K562 (cell line): ENCODE measurements around the gene GPRIN3. TPM values are rescaled to one million over a fixed set of nuclear protein-coding genes. Genes with fewer than 3 reads are reported as not detected.

Experiments
- ATAC-seq: fragments of 200-7000 bp; cut with Tn5 transposase; 3 replicates; pipeline ENCODE4 v1.9.1; 2020; ENCODE audit warnings: moderate library complexity
- BruUV-seq: library from RNA; stranded (reverse); fragments of 400-500 nt; replicated peaks from 2 replicates; lab custom pipeline; 2021; lab: Mats Ljungman, UMichigan
- CTCF ChIA-PET: fragments of 300-600 bp; formaldehyde crosslinking; extraction: SDS; loops from one replicate; lab custom pipeline; 2021; ENCODE audit warnings: low intra/inter-chr PET ratio; lab: Yijun Ruan, JAX
- POLR2A ChIA-PET: fragments of 300-600, 350-650 bp; sonication (Branson Sonifier 250); formaldehyde crosslinking; extraction: SDS; loops from one replicate; lab custom pipeline; 2021; ENCODE audit warnings: antibody characterized with exemption, inconsistent platforms; lab: Yijun Ruan, JAX
- DNase-seq, 4 experiments: peaks; one replicate each; pipeline versions ENCODE4 v3.0.0 to v3.0.0-alpha.2; 2011 to 2018; ENCODE audit warnings: low spot score in 3 of 4, mixed read lengths in 3 of 4; ENCODE audit errors: extremely low read depth in 1 of 4
- FAIRE-seq: peaks from 2 replicates; lab custom pipeline; 2011; peaks lifted over from hg19 to GRCh38; lab: Jason Lieb, UNC
- H2AFZ ChIP-seq: 2 replicates; pipeline ENCODE4 v1.6.0; 2011; ENCODE audit warnings: low read depth, low read length, control low read depth, inconsistent platforms
- H3K27ac ChIP-seq: fragments of 200-600 bp; 3 replicates; pipeline ENCODE4 v1.8.0; 2011; ENCODE audit warnings: low read depth, mild to moderate bottlenecking, control low read depth, inconsistent platforms, low read length, moderate library complexity, mixed read lengths; ENCODE audit errors: extremely low read depth
- H3K27me3 ChIP-seq, 2 experiments: fragments of 300-600 bp in 1 of 2; 2 replicates in 1 of 2; 3 replicates in 1 of 2; pipeline versions ENCODE4 v1.6.0 to v1.8.0; 2011; ENCODE audit warnings: inconsistent platforms in 2 of 2, low read length in 2 of 2, mild to moderate bottlenecking in 1 of 2, mixed read lengths in 1 of 2, moderate library complexity in 1 of 2; ENCODE audit not compliant: control insufficient read depth in 2 of 2, insufficient read depth in 2 of 2
- H3K36me3 ChIP-seq: fragments of 300-600 bp; 3 replicates; pipeline ENCODE4 v1.8.0; 2011; ENCODE audit warnings: mild to moderate bottlenecking, low read length, inconsistent platforms; ENCODE audit not compliant: control insufficient read depth, insufficient read depth
- H3K4me1 ChIP-seq, 2 experiments: fragments of 200-600 bp in 1 of 2; replicated peaks in 1 of 2; 2 replicates in 1 of 2; 3 replicates in 1 of 2; pipeline versions ENCODE4 v1.5.1 to v1.8.0; 2011; ENCODE audit warnings: inconsistent platforms in 2 of 2, low read length in 2 of 2, mild to moderate bottlenecking in 1 of 2, mixed read lengths in 1 of 2, moderate library complexity in 1 of 2; ENCODE audit not compliant: control insufficient read depth in 2 of 2, insufficient read depth in 2 of 2
- H3K4me2 ChIP-seq: 2 replicates; pipeline ENCODE4 v1.6.1; 2011; ENCODE audit warnings: low read length, control low read depth, inconsistent platforms, mixed read lengths; ENCODE audit not compliant: insufficient read depth
- H3K4me3 ChIP-seq: fragments of 200-600 bp; sonication (generic), shearing (Covaris generic); 2 replicates; pipeline ENCODE4 v1.5.1; 2016; ENCODE audit warnings: control low read depth, inconsistent platforms
- H3K79me2 ChIP-seq: fragments of 200-600 bp; 3 replicates; pipeline ENCODE4 v1.8.0; 2011; ENCODE audit warnings: low read length, inconsistent platforms; ENCODE audit not compliant: control insufficient read depth, insufficient read depth
- H3K9ac ChIP-seq, 2 experiments: 2 replicates each; pipeline versions ENCODE4 v1.6.0 to v1.6.1; 2011; ENCODE audit warnings: low read depth in 2 of 2, low read length in 2 of 2, control low read depth in 1 of 2, inconsistent platforms in 1 of 2, mild to moderate bottlenecking in 1 of 2, mixed read lengths in 1 of 2; ENCODE audit not compliant: insufficient read depth in 1 of 2
- H3K9me1 ChIP-seq: one replicate; pipeline ENCODE4 v1.6.0; 2011; ENCODE audit warnings: inconsistent platforms, mild to moderate bottlenecking, low read length, moderate library complexity; ENCODE audit not compliant: control insufficient read depth, insufficient read depth
- H3K9me3 ChIP-seq: replicated peaks from 2 replicates; pipeline ENCODE4 v1.5.1; 2011; ENCODE audit warnings: low read depth, low read length, inconsistent platforms; ENCODE audit not compliant: control insufficient read depth, insufficient read depth
- H4K20me1 ChIP-seq: replicated peaks from 2 replicates; pipeline ENCODE4 v1.6.1; 2011; ENCODE audit warnings: low read length, inconsistent platforms, mixed read lengths; ENCODE audit not compliant: control insufficient read depth, insufficient read depth
- ATF4 ChIP-seq: fragments of 450-650 bp; formaldehyde crosslinking; IDR thresholded peaks from 2 replicates; pipeline ENCODE4 v1.4.0; 2022; ENCODE audit warnings: mild to moderate bottlenecking, moderate library complexity
- CEBPG ChIP-seq, 3 experiments: fragments of 200-800 bp in 1 of 3; sonication (Bioruptor generic) in 1 of 3; sonication (generic) in 1 of 3; formaldehyde crosslinking in 1 of 3; IDR thresholded peaks in 2 of 3; conservative IDR thresholded peaks in 1 of 3; 2 replicates each; pipeline versions ENCODE4 v1.6.1 to v1.8.0; 2016 to 2022; ENCODE audit warnings: missing compliant biosample characterization in 2 of 3, missing genetic modification characterization in 2 of 3, mild to moderate bottlenecking in 1 of 3, missing genetic modification reagents in 1 of 3
- EP400 ChIP-seq: fragments of 450-650 bp; IDR thresholded peaks from 2 replicates; pipeline ENCODE4 v1.6.1; 2017; ENCODE audit warnings: antibody characterized with exemption, mild to moderate bottlenecking, moderate library complexity
- GABPA ChIP-seq: fragments of 200-800 bp; sonication (Bioruptor generic); conservative IDR thresholded peaks from 2 replicates; pipeline ENCODE4 v1.6.1; 2016; ENCODE audit warnings: low read depth, missing genetic modification characterization, missing compliant biosample characterization
- NFXL1 ChIP-seq: fragments of 450-650 bp; formaldehyde crosslinking; IDR thresholded peaks from 2 replicates; pipeline ENCODE4 v1.4.0; 2021; ENCODE audit warnings: mild to moderate bottlenecking
- PHF20 ChIP-seq: fragments of 450-650 bp; IDR thresholded peaks from 2 replicates; pipeline ENCODE4 v1.6.1; 2018; ENCODE audit not compliant: partially characterized antibody
- RNF219 ChIP-seq: fragments of 250-450 bp; sonication (Bioruptor Pico); IDR thresholded peaks from 2 replicates; pipeline ENCODE4 v1.5.0; 2022; ENCODE audit warnings: mild to moderate bottlenecking
- SPI1 ChIP-seq: IDR thresholded peaks from 2 replicates; pipeline ENCODE4 v1.6.1; 2011; ENCODE audit warnings: low read depth, low read length, control low read depth, borderline replicate concordance
- ZNF518B ChIP-seq: fragments of 250-450 bp; sonication (Bioruptor Pico); IDR thresholded peaks from 2 replicates; pipeline ENCODE4 v1.5.0; 2021; ENCODE audit warnings: mild to moderate bottlenecking, moderate library complexity
- ZSCAN32 ChIP-seq: fragments of 450-650 bp; formaldehyde crosslinking; IDR thresholded peaks from 2 replicates; pipeline ENCODE4 v1.4.0; 2020; ENCODE audit warnings: mild to moderate bottlenecking, moderate library complexity
- WGBS: fragments of 100-300 bp; shearing (Covaris generic); methylation state at CpG from one replicate; pipeline ENCODE4 v1.1.6; 2016; ENCODE audit warnings: low coverage, mixed read lengths; ENCODE audit not compliant: insufficient coverage; ENCODE audit errors: missing lambda C conversion rate; 5-methylcytosine and 5-hydroxymethylcytosine counted together
- in situ Hi-C: fragments of 300-500 bp; cut with MboI; formaldehyde crosslinking; loops from 4 replicates; pipeline ENCODE4 v1.15.0; 2018; ENCODE audit warnings: inconsistent platforms, mixed read lengths
- intact Hi-C: fragments of 100-400 bp; cut with micrococcal nuclease; formaldehyde crosslinking; loops from 2 replicates; pipeline ENCODE4 v1.14.2; 2022
- polyA plus RNA-seq, 8 experiments: library from polyadenylated mRNA; depleted of rRNA in 4 of 8; stranded (reverse) in 5 of 8; unstranded in 3 of 8; fragments of >200 nt; fragmentation: Nextera tagmentation in 2 of 8; fragmentation: Illumina TruSeq in 1 of 8; extraction: Ambion mirVana in 2 of 8; extraction: Trizol in 1 of 8; gene quantifications; 2 replicates each; pipeline versions ENCODE4 v1.2.1 to v1.2.3, GENCODE V29; 2011 to 2014; ENCODE audit warnings: inconsistent platforms in 1 of 8, missing spikeins in 1 of 8
- total RNA-seq, 7 experiments: library from RNA; depleted of rRNA in 6 of 7; stranded (reverse); fragments of >200 nt in 6 of 7; fragmentation: Illumina TruSeq in 2 of 7; extraction: Trizol in 2 of 7; gene quantifications; 2 replicates each; pipeline versions ENCODE4 v1.2.1 to v1.2.3, GENCODE V29; 2011 to 2021; ENCODE audit warnings: low replicate concordance in 1 of 7

Gene GPRIN3
- total and polyA plus RNA-seq, 9 of the 15 experiments (the other 6 are each of a cell fraction or from before 2014, with no cell fraction given): 0.02 TPM; not detected in 8

GRCh38 chr4:89222170-89222569, 85.4 kb downstream of the GPRIN3 start (continued):
- 0 out of 2 replicates have a peak, but pooled peaks have one; percentile 19 for TF ChIP-seq GABPA

GRCh38 chr4:89221167-89221867, 86.3 kb downstream of the GPRIN3 start:
- ChIA-PET CTCF (no interaction called here), POLR2A (no interaction called here)
- BruUV-seq: no TSS peak
- no peaks in the 10 kb centered on the region for H3K9me3 ChIP-seq
- DNase-seq: no peak
- ATAC-seq: peak; percentile 73
- H2AFZ ChIP-seq: no peak overlapping the region
- WGBS: 5% methylated on average over 2 of the region's 2 CpGs
- H3K79me2 ChIP-seq: no peaks in the 10 kb centered on the region
- H3K27me3 ChIP-seq: no peaks in the 10 kb centered on the region
- intact Hi-C loops (no loop called here), in situ Hi-C loops (no loop called here)
- FAIRE-seq: no peak
- H3K4me2 ChIP-seq: no peak overlapping the region
- no peaks in the 10 kb centered on the region for H3K9me1 ChIP-seq
- no peaks in the 10 kb centered on the region for H3K36me3 ChIP-seq
- H3K4me3 ChIP-seq: no peak overlapping the region
- H3K27ac ChIP-seq: no peak overlapping the region
- H4K20me1 ChIP-seq: no peaks in the 10 kb centered on the region
- no peaks in the 10 kb centered on the region; a peak in 1 of 5 replicates for H3K4me1 ChIP-seq
- H3K9ac ChIP-seq: no peak overlapping the region
- no peak for TF ChIP-seq ZNF518B (CRISPR knock-in tag)
- TF ChIP-seq GABPA: 0 out of 2 replicates have a peak, but pooled peaks have one; percentile 29
- TF ChIP-seq PHF20: no peak
- TF ChIP-seq RNF219 (CRISPR knock-in tag): no peak
- TF ChIP-seq ATF4 (CRISPR knock-in tag): peak; percentile 92
- TF ChIP-seq SPI1: no peak
- TF ChIP-seq NFXL1 (CRISPR knock-in tag): 0 out of 2 replicates have a peak, but pooled peaks have one; percentile 43
- 0 out of 2 replicates have a peak, but pooled peaks have one; percentile 13 for TF ChIP-seq EP400
- TF ChIP-seq CEBPG (CRISPR knock-in tag; IDR thresholded peaks at IDR 0.05): peak; percentile 53
- TF ChIP-seq CEBPG (tag; conservative IDR thresholded peaks at IDR 0.05 in 1 of 2, IDR thresholded peaks at IDR 0.05 in 1 of 2): peak; percentile 87 to 91
- TF ChIP-seq ZSCAN32 (CRISPR knock-in tag): 0 out of 2 replicates have a peak, but pooled peaks have one; percentile 28
